Fibroblast of upper back skin (primary cell): Measurements from ENCODE around the gene VPS13A.
"Not testable (repeated sequence)": the region's sequence is repeated elsewhere in the genome, so short reads cannot be mapped to it uniquely, and the experiment has no call there.

Experiments
- DNase-seq: peaks from one replicate; pipeline ENCODE4 v3.0.0-alpha.2; 2013

Gene VPS13A

DNA sequence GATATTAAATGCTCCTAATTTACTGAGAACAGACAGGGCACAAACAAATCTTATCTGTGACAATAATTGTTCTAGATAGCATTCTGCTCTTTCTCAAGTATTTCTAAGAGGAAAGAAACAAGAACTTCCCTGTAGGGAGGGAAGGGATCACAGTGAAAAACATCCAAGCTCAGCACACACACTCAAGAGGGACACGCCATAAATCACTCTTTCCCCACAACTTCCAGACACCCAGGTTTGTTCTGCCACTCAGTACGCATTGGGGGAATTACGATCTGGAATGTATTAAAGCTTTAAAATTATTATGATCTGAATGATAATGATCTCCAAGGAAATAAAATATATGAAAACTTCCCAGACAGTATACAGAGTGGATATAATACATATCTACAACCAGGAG lies 249.4 kb downstream of the VPS13A start:
- no peak for DNase-seq

DNA sequence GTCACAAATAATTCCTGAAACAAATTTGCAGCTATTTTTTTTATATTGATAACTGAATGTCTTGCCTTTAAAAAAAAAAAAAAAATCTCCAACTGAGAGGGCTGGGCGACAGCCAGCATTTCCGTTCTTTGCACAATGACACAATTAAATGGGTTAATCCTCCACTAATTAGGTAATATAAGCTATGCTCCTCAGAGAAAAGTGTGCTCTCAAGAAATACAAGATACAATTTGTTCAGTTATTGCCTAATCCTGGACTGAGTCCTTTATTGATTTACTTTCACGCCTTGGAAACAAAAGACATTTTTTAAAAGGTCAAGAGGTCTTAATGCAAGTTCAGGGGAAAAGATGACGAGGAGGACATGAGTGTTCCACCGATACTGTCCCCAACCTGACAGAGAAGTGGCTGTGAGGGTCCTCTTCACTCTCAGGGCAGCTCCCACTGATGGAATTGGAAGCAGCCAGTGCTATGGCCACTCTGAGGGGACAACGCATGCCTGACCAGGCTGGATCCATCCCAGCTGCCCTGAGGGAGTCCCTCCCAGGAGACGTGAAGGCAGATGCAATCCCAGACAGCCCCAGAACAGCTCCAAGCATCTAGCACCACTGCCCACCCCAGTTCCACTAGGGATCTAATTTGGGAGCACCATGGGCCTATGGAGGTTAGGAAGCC lies 250.1 kb downstream of the VPS13A start:
- DNase-seq, result no peak

DNA sequence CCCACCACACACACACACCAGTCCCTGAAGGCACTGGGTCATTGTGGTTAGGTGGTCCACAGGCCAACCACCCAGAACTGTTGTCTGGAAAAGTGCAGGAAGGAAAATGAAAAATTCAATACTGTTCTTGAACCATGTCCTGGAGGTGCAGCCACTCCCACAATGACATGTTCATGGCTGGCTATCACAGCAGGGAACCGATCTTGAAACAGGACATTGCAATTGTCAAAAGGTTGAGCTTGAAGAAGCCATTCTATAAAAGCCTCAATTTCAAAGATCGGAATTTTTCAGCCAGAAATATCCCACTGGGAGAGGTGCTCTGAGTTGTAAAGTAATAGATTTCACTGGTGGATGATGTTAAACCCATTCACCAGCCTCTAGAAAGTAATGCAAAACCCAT lies 252.6 kb downstream of the VPS13A start:
- DNase-seq, result no peak

DNA sequence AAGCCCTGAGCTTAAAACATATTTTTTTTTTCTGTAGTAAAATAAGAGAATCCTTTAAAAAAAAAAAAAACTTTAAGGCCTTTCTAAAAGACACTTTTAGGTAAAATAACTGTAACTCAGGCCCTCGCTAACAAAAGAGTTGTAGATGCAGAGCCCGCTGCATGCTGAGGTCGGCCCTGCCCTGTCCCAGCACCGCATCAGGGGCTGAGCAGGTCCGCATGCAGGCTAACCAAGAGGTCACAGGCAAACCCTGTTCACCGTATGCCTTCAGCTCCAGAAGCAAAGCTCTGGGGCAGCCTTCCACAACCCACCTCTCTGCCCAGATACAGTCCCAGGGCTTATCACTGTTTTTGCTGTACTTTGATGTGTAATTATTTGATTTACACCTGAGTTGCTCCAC lies 254.7 kb downstream of the VPS13A start:
- DNase-seq, result no peak

DNA sequence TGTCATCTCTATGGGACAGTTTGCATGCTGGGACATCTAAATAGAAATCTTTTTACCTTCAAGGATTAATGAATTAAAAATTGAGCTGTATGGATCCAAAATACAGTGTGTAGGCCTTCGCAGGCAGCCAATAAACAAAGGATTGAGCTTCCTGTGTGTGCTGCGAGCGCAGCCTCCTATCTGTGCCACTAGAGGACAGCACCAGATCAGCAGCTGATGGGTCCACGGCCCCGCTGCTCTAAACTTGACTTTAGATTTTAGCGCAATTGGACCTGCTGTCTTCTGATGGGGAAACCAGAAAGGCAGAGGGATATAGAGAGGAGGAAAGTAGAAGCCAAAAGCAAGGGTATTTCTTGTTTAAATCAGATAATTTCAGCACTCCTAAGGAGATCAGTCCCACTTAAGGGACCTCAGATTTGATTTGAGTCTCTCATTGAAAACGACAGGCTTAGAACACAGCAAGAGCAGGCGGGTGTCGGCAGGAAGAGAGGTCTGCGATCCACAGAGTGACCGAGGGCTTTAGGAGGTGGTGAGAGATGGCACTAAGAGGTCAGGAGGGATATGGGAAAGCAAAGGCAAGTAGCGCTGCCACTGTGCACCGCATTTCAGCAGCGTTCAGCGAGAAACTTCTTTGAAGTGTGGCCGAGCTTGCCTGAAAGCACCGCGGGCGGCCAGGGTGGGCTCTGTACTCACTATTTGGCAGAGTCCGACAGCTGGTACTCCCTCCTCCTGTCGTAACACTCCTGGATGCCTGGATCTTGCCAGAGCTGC lies 256.5 kb downstream of the VPS13A start:
- DNase-seq, result peak; percentile 79

DNA sequence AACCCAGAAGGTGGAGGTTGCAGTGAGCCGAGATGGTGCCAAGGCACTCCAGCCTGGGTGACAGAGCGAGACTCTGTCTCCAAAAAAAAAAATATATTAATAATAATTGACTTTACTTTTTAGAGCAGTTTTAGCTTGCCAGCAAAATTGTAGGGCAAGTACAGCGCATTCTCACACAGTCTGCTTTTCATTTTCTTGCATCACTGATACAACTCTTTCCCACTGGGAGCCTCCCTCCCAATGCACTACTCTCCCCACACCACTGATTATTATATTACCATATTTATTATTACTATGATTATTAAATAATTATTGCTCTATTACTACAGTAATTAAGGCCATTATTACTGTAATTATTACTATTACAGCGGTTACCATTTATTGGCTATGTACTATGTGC lies 257.9 kb downstream of the VPS13A start:
- no peak for DNase-seq

DNA sequence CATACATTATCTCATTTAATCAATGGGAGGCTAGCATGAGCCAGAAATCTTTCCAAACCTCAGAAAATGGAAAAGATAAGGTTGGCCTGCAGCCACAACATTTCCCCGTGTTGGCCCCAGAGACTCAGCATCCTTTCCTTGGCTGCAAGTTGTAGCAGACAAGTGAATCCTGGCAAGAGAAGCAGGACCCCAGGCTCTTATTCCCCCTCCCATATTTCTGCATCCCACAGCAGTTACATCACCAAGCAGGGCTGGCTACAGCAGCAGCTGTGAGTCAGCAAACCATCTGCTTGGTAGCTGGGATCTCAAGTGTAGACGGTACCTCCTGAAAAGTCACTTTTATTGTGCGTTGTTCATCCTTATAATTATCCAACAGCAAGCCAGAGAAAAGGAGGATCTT lies 258.4 kb downstream of the VPS13A start:
- DNase-seq, result peak; percentile 80

DNA sequence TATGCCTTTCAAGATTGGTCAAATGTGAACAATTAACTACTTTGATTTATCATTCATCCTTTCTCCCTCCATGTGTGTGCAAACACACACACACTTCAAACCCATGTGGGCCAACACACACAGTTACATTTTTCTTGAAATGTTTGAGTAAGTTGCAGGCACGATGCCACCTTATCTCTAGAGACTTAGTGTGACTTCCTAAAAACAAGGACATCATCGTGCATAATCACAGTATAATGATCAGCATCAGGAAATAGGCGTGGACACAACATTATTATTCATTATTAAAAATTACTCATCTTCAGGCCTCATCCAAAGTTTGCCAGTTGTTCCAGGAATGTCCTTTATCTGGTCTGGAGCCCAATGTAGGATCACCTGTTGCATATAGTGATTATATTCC lies 261.3 kb downstream of the VPS13A start:
- DNase-seq, result no peak

DNA sequence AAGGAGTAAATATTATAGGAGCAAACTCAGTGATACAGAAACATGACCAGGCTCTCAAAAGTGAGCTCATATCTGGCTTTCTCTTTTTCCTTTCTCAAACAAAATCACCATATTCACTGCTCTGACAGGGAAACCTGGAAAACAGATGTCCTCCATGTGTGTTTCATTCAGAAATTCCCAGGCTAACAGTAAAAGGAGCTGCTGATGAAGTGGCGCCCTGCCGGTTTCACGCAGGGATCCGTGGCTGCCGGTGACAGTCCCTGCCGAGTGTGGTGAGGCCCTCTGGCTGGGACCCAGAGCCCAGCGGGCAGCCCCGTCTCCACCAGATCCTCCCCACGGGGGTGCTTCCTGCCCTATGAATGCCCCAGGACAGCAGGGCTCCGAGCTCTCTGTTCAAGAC lies 262.7 kb downstream of the VPS13A start:
- peak; percentile 76 for DNase-seq

DNA sequence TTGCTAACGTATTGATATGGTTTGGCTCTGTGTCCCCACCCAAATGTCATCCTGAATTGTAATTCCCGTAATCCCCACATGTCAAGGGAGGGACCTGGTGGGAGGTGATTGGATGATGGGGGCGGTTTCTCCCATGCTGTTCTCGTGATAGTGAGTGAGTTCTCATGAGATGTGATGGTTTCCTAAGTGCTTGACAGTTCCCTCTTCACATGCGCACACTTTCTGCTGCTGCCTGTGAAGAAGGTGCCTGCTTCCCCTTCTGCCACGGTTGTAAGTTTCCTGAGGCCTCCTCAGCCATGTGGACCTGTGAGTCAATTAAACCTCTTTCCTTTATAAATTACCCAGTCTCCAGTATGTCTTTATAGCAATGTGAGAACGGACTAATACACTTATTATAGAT lies 263.8 kb downstream of the VPS13A start:
- DNase-seq, result not testable (repeated sequence)

DNA sequence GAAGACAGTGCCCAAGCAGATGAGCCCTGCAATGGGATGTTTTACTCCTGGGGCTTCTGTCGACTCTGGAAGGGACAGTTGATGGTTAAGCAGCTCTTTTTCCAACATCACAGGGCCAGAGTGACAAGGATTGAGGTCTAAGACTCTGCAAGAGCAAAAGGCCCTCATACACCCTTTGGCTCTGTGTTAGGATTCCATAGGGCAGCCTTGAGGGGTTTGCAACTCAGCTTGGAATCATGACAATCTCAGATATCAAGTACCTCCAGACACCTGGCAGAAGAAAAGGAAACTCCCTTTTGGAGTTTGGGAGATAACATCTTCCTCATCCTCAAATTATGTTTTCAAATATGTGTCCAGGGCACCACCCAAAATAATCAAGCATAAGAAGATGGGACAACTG lies 265.1 kb downstream of the VPS13A start:
- no peak for DNase-seq

DNA sequence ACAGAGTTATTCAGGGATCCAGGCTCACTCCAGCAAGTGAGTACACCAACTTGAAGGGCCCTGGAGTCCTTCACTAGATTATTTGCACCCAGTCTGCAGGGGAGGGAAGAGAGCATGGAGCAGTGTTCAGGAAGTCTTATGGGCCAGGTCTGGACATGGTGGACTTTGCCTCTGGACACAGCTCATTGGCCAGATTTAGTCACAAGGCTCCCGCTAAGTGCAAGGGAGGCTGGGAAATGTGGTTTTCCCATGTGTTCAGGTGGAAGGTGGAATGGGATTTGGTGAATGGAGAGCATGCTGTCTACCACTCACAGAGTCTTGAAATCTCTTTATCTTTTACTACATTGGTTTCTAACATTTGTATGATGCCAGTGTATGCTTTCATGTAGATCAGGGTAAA lies 270.3 kb downstream of the VPS13A start:
- DNase-seq, result no peak

DNA sequence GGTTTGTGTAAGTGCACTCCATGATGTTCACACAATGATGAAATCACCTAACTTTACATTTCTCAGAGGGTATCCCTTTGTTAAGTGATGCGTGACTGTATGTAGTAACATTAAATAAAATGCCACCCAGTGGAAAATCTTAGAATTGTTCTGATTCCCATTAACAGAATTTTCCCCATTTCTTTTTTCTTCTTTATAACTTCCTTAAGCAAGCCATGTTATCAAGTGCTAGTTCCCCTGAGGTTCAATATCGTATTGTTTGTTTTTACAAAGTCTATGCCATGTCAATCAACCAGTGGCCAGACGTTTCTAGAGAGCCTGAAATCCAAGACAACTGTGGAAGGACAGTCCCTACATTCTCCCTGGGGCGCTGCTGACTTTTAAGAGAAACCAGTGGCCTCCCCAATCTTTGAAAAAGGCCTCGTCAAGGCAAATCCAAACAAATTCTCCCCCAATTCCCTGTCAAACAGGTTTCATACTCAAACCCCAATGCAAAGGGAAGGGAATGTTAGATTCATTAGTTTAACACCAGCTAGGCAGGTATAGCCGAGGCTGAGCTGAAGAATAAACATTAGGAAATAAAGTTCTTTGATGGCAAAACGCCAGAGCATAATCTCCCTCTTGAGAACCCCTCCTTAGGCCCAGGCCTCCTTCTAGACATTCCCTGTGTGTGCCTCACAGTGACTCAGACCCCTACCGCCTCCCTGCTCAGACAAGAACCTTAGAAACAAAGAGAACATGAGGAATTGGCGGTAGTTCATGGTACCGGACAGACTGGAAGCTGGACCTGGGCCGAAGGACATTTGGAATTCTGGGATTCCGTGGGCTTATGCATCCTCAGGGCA lies 272.1 kb downstream of the VPS13A start:
- peak; percentile 82 for DNase-seq

DNA sequence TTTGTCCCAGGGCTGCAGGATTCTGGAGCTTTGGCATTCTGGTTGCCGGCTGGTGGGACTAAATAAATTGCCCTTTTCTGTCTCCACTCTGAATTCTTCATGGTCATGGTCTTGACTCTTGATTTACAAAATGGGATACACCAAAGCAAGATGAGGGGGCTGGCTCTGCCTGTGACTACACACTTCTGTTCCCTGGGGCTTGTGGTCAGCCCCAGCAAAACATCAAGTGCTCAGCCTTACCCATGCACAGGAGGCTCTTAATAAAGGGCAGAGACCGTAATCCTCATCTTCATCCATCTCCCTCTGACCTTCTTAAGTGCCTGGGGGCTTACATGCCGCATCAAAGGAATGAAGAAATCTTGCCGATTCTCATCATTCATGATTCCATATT lies 272.7 kb downstream of the VPS13A start:
- DNase-seq, result no peak

DNA sequence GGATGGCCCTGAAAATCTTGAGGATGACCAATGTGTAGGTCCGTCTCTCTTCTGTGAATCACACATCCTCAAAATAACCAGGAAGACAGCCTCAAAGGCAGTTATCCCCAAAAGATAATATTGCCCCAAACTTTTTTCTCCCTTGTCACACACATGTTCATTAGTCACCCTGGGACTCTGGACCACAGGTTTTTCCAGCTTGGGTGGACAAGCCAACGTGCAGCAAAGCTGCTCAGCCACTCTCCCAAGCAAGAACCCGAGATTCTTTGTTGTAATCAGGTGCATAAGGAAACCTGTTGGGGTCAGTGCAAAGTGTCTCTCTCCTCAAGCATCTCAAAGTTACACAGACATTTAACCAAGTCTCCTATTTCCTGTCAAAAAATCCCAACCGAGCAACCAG lies 274.2 kb downstream of the VPS13A start:
- DNase-seq, result no peak

DNA sequence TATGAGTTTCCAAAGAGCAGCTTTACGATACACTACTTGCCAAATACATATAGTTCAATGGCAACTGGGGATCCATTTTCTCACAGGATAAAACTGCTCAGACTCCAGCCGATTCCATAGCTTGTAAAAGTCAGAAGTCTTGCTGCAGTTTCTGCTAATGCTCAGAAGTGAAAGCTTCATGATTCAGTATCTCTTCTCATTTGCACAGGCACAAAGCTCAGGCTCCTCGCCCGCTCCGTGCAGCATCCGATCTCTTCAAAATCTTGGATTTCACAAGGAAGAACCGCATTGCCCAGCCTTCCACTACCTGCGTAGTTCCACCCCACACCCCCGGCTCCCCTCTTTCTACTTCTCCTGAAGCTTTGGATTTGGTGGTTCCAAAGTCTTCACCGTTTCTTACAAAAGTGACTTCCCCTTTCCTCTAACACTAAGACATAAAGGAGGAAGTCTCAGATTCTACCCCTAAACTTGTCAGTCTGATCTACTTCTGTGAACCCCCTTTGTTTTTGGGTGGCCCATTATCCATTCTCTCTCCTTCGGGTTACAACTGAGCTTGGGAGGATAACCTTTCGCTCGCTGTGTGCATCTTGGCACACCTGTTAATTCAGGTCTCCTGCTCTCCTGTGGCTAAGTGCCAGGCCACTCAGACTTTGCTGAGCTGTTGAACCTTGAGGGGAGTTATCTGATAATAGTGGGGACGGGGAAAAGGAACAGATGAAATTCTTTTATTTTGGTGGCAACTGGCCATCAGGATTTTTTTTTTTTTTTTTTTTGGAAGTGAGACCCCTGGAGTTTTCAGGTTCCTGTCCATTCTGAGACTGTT lies 276.7 kb downstream of the VPS13A start:
- no peak for DNase-seq

DNA sequence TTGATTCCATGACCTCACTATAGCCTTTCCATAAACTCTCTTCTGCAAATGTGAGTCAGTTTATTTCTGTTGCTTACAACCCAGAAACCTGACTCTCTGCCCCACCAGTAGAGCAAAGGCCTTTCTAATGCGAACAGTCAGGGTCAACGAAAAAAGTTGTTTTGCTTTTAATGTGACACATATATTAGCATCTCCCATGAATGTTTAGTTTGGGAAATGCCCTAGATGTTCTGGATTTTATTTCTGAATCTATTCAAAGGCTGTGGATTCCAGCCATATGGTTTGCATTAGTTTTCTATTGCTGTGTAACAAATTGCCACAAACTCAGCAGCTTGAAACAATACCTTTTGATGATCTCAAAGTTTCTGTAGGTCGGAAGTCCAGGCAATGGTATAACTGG lies 277.3 kb downstream of the VPS13A start:
- DNase-seq, result peak; percentile 78

DNA sequence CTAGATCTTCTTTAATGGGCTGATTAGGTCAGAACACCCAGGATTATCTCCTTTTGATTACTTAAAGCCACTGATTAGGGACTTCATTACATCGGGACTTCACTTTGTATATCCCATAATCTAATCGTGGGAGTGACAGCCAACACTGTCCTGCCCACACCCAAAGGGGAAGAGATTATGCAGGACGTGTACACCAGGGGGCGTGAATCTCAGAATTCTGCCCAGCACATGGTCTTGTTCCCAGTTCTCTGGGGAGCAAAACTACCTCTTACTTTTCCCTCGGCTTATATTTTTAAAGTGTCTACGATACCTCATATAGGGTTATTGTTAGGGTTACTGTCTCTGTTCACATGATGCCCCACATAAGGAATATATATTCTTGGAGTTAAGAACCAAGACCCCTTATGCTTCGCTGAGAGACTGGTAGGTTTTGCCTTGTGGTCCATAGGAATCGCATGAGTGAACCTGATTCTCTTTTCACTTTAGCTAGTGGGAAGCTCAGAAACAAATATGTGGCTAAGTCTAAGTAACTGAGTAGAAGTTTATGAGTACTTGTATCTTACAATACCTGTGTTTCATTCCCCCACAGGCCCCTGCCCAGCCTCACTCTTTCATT lies 278.1 kb downstream of the VPS13A start:
- no peak for DNase-seq

DNA sequence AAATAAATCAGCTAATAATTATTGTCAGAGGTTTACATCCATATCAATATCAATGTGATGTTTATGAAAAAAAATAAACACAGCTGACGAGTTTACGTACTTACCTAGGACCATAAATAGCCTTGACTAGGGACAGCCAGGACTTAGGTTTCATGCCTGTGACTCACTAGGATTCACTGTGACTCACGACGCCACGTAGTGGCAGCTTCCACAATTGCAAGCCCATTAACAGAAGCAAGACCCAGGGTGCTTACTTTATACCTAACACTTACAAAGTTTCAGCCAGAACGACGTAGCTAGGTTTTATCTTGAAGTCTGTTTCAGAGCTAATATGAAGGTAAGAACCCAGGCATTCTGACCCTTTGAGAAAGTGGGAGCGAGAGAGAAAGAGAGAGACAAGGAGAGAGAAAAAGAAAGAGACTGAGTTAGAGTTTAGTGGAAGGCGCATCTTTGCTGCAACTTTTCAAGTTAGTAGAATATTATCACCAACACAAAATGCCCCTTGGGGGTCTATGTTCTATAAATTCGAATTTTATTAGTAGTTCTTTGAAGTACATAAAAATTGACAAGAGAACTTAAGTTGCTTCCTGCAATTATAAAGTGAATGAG lies 279.6 kb downstream of the VPS13A start:
- DNase-seq, result peak; percentile 89

DNA sequence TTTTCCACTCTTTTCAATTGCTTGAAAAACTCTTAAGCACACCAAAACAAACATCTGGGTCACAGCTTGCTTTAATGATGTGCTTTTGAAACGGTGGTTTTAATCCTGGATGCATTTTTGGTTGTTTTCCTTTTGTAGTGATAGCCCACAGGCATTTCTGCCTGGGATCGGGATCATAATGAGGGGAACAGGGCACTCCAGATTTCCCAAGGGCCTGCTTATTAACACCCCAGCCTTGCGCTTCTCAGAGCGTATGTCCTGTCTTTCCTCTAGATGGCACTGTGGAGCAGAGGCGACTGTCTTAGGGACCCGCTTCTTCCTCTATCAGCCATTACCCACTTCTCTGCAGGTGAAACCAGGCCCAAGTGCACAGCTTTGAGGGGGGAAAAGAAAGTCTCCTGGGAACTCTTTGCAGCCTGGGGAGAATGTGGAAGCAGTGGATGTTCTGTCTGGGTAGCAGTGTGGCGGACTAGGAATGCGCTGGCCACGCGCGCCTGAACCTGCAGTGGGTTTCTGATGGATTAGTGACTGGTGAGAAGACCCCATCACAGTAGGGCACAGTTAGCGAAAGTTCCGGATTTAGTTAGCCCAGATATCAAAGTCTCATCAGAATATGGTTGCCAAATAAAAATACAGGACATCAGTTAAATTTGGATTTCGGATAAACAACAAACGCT lies 280.7 kb downstream of the VPS13A start:
- DNase-seq, result peak; percentile 75

DNA sequence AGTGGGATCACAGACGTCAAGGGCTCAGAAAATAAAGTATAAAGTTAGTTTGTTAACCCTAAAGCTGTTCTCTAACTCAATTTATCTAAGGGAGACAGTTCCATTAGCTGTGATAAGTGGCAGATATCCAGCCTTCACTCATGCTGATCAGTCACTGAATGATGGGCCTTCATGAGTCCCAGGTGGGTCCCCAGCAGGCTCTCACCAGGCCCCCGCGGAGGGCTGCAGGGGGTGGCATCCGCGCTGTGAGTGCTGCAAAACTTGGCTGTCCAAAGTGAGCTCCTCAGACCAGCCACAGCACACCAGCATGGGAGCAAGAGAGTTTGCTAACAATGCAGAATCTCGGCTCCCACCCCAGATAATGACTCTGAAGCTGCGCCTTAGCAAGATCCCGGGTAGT lies 283.6 kb downstream of the VPS13A start:
- no peak for DNase-seq
